ENCODE results near the gene ARHGAP42.

The ARHGAP42 gene

DNA sequence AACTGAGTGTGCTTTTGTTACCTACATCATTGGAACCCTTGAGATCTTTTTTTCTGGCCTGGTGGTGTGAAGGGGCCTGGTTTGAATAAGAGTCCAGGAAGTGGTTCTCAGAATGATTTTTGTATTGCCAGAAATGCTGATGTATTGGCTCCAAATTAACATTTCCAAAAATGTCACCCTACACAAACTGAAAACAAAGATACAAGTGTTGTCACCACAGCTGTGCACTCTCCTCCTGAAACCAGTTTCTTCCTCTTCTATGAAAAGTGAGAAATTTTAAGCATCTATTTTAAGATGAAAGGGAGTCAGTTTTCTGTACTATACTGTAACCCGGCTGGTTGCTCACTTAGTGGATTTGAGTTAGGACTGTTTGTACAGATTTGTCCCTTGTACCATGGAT is 223.7 kb downstream of the ARHGAP42 start:
- H3K4me3 ChIP-seq (ENCODE audit: low read depth, low read length), result no peak overlapping the region
- TF ChIP-seq, protein P1, sequence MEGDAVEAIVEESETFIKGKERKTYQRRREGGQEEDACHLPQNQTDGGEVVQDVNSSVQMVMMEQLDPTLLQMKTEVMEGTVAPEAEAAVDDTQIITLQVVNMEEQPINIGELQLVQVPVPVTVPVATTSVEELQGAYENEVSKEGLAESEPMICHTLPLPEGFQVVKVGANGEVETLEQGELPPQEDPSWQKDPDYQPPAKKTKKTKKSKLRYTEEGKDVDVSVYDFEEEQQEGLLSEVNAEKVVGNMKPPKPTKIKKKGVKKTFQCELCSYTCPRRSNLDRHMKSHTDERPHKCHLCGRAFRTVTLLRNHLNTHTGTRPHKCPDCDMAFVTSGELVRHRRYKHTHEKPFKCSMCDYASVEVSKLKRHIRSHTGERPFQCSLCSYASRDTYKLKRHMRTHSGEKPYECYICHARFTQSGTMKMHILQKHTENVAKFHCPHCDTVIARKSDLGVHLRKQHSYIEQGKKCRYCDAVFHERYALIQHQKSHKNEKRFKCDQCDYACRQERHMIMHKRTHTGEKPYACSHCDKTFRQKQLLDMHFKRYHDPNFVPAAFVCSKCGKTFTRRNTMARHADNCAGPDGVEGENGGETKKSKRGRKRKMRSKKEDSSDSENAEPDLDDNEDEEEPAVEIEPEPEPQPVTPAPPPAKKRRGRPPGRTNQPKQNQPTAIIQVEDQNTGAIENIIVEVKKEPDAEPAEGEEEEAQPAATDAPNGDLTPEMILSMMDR (IDR thresholded peaks at IDR 0.05; ENCODE audit: control insufficient read depth, extremely low read depth, insufficient read depth), result no peak
- no peak for DNase-seq (ENCODE audit: low read depth)

DNA sequence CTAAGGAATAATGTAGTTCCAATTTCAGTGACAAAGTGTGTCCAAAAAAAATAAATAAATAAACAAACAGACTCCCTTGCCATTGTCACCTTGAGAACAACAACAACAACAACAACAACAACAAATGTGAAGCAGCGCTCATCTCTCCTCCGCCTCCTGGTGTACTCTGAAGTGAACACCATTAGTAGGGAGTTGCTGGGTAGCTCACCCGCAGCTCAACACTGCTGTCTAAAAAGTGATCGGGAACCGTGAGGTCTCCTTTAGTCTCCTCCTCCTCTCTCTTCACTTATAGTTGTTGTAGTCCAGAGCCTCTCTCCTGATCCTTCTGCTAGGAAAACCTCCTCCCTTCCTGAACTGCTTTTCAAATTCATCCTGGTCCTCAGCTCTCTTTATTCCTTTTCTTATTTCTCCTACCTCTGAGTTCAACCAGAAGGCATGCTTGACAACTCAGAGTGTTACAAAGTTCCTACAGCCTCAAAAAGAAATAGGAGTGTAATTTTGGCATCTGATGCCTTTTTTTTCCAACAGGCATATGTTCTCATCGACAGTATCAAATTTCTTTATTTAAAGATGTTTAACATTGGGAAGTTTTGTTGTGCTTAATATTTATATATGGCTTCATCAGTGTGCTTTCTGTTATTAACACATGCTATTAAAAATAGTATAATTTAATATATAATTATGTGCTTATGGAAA is 227.5 kb downstream of the ARHGAP42 start:
- H3K4me3 ChIP-seq (ENCODE audit: low read depth, low read length), result no peak overlapping the region
- no peak for DNase-seq (ENCODE audit: low read depth)
- TF ChIP-seq, protein P1 (IDR thresholded peaks at IDR 0.05; ENCODE audit: control insufficient read depth, extremely low read depth, insufficient read depth), result no peak

- peak; percentile 93 for DNase-seq (ENCODE audit: low read depth)
Observed at GRCh38 chr11:100918551-100919500, 231.7 kb downstream of the ARHGAP42 start.

DNA sequence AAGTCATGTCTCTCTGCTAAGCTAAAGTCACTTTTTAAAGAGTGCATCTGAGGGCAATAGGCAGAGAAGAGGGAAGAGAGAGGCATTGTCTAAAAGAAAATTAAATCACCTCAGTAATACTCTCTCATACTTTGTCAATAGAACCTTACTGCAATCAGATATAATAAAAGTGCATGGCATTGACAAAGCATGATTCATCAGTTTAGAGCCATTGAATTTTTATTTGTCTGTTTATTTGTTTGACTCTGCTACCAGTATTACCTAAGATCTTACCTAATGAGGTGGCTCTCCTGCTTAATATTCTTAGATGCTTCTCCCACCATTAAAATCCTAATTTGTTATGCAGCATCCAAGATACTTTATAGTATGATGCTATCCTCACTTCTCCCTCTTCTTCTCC is 233.5 kb downstream of the ARHGAP42 start:
- no peak for DNase-seq (ENCODE audit: low read depth)
- TF ChIP-seq, protein P1 (IDR thresholded peaks at IDR 0.05; ENCODE audit: control insufficient read depth, extremely low read depth, insufficient read depth), result no peak
- no peak overlapping the region for H3K4me3 ChIP-seq (ENCODE audit: low read depth, low read length)

More at GRCh38 chr11:100918551-100919500, 231.7 kb downstream of the ARHGAP42 start:
- TF ChIP-seq, protein P1 (IDR thresholded peaks at IDR 0.05; ENCODE audit: control insufficient read depth, extremely low read depth, insufficient read depth), result no peak
- no peak overlapping the region for H3K4me3 ChIP-seq (ENCODE audit: low read depth, low read length)

- DNase-seq (ENCODE audit: low read depth), result no peak
- TF ChIP-seq, protein P1 (IDR thresholded peaks at IDR 0.05; ENCODE audit: control insufficient read depth, extremely low read depth, insufficient read depth), result no peak
- H3K4me3 ChIP-seq (ENCODE audit: low read depth, low read length), result no peak overlapping the region
Observed at GRCh38 chr11:100922121-100922520, 235.0 kb downstream of the ARHGAP42 start.

- TF ChIP-seq, protein P1 (IDR thresholded peaks at IDR 0.05; ENCODE audit: control insufficient read depth, extremely low read depth, insufficient read depth), result no peak
- DNase-seq (ENCODE audit: low read depth), result no peak
- no peak overlapping the region for H3K4me3 ChIP-seq (ENCODE audit: low read depth, low read length)
Observed at GRCh38 chr11:100923555-100923954, 236.5 kb downstream of the ARHGAP42 start.

Data from LNCaP clone FGC (cell line).